ENCODE measurements around the gene KRTAP1-4.
A peak's percentile ranks its signal among the peaks of the same experiment; 100 is the strongest.

KRTAP1-4 gene

DNA sequence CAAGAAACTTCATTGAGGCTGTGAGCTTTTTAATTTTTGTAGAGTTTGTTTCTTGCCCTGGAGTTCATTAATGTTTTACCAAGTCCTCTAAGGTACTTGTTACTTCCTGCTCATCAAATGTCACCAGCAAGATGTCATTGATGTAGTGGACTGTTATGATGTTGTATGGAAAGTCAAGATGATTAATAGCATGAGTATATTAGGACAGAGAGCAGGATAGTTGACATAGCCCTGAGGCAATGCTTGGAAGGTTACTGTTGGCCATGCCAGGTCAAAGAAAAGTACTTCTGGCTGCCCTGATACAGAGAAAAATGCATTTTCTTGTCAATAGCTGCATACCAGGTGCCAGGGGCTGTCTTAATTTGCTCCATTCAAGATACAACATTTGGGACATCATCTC is 9.7 kb downstream of the KRTAP1-4 start:
- H3K27ac Mint-ChIP-seq, result no peak overlapping the region
- ATAC-seq, result no peak
- no peaks in the 10 kb centered on the region for H3K36me3 Mint-ChIP-seq
- H3K4me1 Mint-ChIP-seq, result no peaks in the 10 kb centered on the region
- H3K4me3 Mint-ChIP-seq, result no peak overlapping the region
- DNase-seq (ENCODE audit: low spot score in 2 of 2), result no peak
- H3K9me3 Mint-ChIP-seq, result no peaks in the 10 kb centered on the region

DNA sequence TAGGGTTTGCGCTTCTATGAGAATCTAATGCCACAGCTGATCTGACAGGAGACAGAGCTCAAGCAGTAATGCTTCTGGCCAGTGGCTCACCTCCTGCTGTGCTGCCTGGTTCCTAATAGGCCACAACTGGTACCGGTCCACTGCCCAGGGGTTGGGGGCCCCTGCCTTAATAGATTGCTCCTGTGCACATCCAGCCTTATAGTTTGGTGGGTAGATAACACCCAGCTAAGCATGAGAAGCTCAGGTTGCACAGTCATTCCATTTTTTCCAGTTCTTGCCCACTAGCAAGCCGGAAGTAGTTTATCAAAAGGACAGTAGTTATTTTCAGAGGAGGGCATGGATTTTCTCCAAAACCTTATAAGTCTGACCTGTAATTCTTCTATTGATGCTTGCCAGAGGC is 10.6 kb downstream of the KRTAP1-4 start:
- DNase-seq (ENCODE audit: low spot score in 2 of 2) (no peak), ATAC-seq (no peak)
- Mint-ChIP-seq H3K4me1 (no peaks in the 10 kb centered on the region), H3K27ac (no peak overlapping the region), H3K36me3 (no peaks in the 10 kb centered on the region), H3K4me3 (no peak overlapping the region), H3K9me3 (no peaks in the 10 kb centered on the region)

DNA sequence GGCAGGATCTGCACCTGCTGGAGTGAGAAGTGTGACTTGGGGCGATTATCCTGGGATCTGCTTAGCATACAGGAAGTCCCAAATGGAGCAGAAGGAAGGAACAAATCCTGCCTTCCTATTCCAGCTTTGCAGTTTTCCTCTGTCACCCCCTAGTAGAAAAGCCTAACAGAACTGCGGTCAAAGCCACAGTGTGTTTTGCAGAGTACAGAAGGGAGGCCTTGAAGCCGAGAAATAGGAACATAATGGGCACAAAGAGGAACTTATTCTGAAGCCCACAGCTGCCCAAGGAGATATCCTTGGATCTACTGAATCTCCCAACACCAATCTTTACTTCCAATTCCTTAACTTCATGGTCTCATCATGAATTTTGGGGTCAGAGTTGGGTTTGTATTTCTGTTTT is 11.5 kb downstream of the KRTAP1-4 start:
- H3K36me3 Mint-ChIP-seq, result no peaks in the 10 kb centered on the region
- no peaks in the 10 kb centered on the region for H3K4me1 Mint-ChIP-seq
- no peaks in the 10 kb centered on the region for H3K9me3 Mint-ChIP-seq
- ATAC-seq, result no peak
- DNase-seq (ENCODE audit: low spot score in 2 of 2), result no peak
- no peak overlapping the region for H3K27ac Mint-ChIP-seq
- no peak overlapping the region for H3K4me3 Mint-ChIP-seq

GRCh38 chr17:41016578-41017215 is 13.3 kb downstream of the KRTAP1-4 start:
- Mint-ChIP-seq H3K4me3 (no peak overlapping the region), H3K9me3 (no peaks in the 10 kb centered on the region), H3K4me1 (no peaks in the 10 kb centered on the region), H3K36me3 (no peaks in the 10 kb centered on the region), H3K27ac (no peak overlapping the region)
- DNase-seq (ENCODE audit: low spot score in 2 of 2) (no peak), ATAC-seq (no peak)

DNA sequence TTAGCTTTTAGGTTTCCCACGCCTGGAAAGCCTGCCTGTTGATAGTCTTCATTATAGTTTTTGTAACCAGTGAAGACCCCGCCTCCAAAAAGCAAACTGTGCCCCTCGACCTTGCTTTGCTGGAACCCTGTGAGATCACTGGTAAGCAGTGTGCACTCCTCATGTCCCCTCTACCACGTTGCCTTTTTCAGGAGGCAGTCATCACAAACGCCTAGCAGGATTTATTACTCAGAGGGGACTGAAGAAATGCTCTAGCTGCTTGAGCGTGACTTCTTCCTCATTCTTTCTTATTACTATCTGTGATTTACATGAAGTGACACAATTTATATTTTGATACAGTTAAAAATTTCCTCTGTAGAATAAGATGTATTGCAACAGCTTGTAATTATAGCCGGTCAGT is 14.5 kb downstream of the KRTAP1-4 start:
- ATAC-seq (no peak), DNase-seq (ENCODE audit: low spot score in 2 of 2) (no peak)
- no peaks in the 10 kb centered on the region for H3K4me1 Mint-ChIP-seq
- no peaks in the 10 kb centered on the region for H3K36me3 Mint-ChIP-seq
- H3K9me3 Mint-ChIP-seq, result no peaks in the 10 kb centered on the region
- no peak overlapping the region for H3K27ac Mint-ChIP-seq
- no peak overlapping the region for H3K4me3 Mint-ChIP-seq

DNA sequence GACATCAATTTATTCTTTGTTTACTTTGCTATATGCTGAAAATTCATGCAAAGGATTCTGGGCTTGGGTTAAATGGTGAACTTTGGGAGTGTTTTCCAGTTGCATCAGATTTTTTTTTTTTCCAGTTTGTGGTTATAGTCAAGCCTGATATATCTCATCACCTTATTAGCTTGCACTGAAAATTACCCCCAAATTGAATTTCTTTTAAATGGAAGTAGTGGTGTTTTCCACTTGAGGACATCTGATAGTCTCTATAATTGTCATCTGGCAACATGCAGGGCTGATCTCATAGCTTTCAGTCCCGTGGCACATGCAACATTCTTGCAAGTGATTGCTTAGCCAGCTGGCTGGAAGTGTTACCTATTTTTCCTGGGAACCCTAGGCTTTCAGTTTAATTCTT is 16.4 kb downstream of the KRTAP1-4 start:
- H3K4me3 Mint-ChIP-seq, result no peak overlapping the region
- ATAC-seq, result no peak

DNA sequence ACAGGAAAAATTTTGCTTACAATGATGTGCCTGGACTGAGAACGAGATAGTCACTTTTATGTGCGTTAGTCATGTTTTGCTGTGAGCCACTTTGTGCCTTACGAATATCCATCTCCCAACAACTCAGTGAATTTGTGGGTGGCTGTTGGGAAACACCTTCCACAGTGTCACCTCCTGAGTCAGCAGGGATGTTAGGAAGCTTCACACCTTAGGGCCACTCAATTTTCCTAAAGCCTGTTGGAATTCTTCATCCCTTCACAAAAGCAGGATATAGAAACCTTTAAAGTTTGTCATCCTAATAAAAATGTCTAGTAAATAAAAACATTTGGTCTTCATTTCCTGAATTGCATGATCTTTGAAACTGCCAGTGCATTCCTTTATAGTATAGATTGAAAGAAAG is 16.8 kb downstream of the KRTAP1-4 start:
- no peak for ATAC-seq
- Mint-ChIP-seq H3K36me3 (no peaks in the 10 kb centered on the region), H3K9me3 (no peaks in the 10 kb centered on the region), H3K4me3 (no peak overlapping the region), H3K27ac (no peak overlapping the region), H3K4me1 (no peaks in the 10 kb centered on the region)
- DNase-seq (ENCODE audit: low spot score in 2 of 2), result no peak

More for the DNA sequence above, 16.4 kb downstream of the KRTAP1-4 start:
- Mint-ChIP-seq H3K9me3 (no peaks in the 10 kb centered on the region), H3K4me1 (no peaks in the 10 kb centered on the region), H3K36me3 (no peaks in the 10 kb centered on the region), H3K27ac (no peak overlapping the region)
- DNase-seq (ENCODE audit: low spot score in 2 of 2), result no peak

DNA sequence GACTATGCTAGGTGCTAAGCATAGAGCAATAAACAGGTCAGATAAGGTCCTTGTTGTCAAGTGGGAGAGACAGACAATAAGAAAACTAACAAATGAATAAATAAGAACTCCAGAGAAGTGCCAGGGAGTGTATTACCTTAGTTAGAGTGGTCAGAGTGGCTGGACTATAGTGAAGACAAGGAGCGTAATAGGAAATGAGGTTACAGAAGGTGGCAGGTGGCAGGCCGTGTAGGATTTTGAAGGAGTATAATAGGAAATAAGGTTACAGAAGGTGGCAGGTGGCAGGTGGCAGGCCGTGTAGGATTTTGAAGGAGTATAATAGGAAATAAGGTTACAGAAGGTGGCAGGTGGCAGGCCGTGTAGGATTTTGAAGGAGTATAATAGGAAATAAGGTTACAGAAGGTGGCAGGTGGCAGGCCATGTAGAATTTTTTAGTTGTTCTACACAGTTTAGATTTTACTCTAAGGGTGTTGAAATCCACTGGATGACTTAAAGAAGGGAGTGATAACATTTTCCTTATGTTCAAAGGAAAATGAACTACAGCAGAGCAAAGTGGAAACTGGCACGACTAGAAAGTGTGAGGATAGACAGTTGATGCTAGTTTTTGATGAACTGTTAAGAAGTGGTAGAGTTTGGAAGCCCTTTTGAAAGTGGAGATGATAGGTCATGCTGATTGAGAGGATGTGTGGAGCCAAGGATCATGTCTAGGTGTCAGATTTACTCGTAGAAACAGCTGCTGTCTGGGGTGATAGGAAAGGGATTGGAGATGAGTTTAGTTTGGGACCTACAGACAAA is 17.5 kb downstream of the KRTAP1-4 start:
- Mint-ChIP-seq H3K4me3 (no peak overlapping the region), H3K4me1 (no peaks in the 10 kb centered on the region), H3K27ac (no peak overlapping the region), H3K9me3 (no peaks in the 10 kb centered on the region), H3K36me3 (no peaks in the 10 kb centered on the region)
- ATAC-seq (no peak), DNase-seq (ENCODE audit: low spot score in 2 of 2) (no peak)

- Mint-ChIP-seq H3K27ac (no peak overlapping the region), H3K9me3 (no peaks in the 10 kb centered on the region), H3K36me3 (no peaks in the 10 kb centered on the region), H3K4me1 (no peaks in the 10 kb centered on the region), H3K4me3 (no peak overlapping the region)
- ATAC-seq, result no peak
- DNase-seq (ENCODE audit: low spot score in 2 of 2), result no peak
These were observed 19.6 kb downstream of the KRTAP1-4 start for GRCh38 chr17:41010441-41010840.

GRCh38 chr17:41009936-41010335 is 20.1 kb downstream of the KRTAP1-4 start:
- DNase-seq (ENCODE audit: low spot score in 2 of 2), result no peak
- Mint-ChIP-seq H3K4me1 (no peaks in the 10 kb centered on the region), H3K4me3 (no peak overlapping the region), H3K36me3 (no peaks in the 10 kb centered on the region), H3K9me3 (no peaks in the 10 kb centered on the region), H3K27ac (no peak overlapping the region)
- no peak for ATAC-seq

DNA sequence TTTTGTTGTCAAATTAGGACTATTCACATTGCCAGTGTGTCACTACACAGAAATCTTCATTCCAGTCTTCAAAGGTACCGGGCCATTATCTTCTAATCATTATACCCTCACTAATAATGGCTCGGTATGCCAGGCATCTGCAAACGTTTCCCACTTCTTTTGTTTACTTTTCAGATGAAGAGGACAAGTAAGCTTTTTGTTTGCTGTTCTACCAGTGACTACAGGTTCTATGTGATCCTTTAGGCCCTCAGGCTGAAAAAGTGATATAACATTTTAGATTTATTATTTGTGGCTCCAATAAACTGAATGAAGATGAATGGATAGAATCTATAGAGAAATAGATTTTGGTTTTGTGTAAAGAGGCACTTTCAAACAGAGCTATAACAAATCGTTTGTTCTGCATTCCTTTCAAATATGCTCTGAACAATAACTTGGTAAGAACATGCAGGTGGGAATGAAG is 20.7 kb downstream of the KRTAP1-4 start:
- DNase-seq (ENCODE audit: low spot score in 2 of 2), result no peak

DNA sequence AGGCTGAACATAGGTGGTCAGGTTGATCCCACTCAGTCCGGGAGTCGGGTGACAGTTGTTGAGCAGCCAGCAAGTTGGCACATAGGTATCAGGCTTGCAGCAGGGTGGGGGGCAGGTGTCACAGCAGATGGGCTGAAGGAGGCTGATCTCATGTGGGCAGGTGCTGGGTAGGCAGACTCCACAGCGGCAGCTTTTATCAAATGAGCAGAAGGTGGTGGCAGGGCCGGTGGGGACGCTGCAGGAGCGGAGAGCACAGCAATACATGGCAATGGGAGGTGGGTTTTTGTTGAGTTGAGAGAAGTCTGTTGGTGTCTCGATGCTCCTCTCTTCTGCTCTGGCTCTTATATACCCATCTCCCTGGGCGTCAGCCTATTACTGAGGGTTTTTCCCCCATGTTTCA is 21.2 kb downstream of the KRTAP1-4 start, which contains the start of gene KRTAP3-1:
KRTAP3-1 (minus strand) TSS at position 318 of the 400 bp plus-strand sequence; CDS start at position 264, 54 bp downstream.
- no peaks in the 10 kb centered on the region for H3K9me3 Mint-ChIP-seq
- H3K27ac Mint-ChIP-seq, result no peak within 1 kb of the TSS
- no peak for DNase-seq (ENCODE audit: low spot score in 2 of 2)
- no peaks in the 10 kb centered on the region for H3K4me1 Mint-ChIP-seq
- no peaks in the 10 kb centered on the region for H3K36me3 Mint-ChIP-seq
- ATAC-seq, result peak; percentile 26
- no peak within 1 kb of the TSS for H3K4me3 Mint-ChIP-seq

More for the DNA sequence above, 20.7 kb downstream of the KRTAP1-4 start:
- no peak overlapping the region for H3K4me3 Mint-ChIP-seq
- no peaks in the 10 kb centered on the region for H3K9me3 Mint-ChIP-seq
- no peaks in the 10 kb centered on the region for H3K4me1 Mint-ChIP-seq
- no peak for ATAC-seq
- no peak overlapping the region for H3K27ac Mint-ChIP-seq
- H3K36me3 Mint-ChIP-seq, result no peaks in the 10 kb centered on the region

DNA sequence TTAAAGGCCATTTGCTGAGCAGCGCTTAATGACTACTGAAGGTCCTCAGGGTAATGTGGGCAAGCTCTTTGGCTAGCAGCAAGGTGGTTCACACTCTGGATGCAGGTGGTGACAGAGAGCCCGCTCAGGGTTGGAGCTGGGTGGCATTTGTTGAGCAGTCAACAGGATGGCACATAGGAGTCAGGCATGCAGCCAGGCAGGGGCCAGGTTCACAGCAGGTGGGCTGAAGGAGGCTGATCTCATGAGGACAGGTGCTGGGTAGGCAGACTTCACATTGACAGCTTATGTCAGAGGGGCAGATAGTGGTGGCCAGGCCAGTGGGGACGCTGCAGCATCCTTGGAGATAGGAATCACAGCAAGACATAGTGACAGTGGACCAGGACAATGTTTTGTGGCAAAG is 25.6 kb downstream of the KRTAP1-4 start:
- DNase-seq (ENCODE audit: low spot score in 2 of 2) (no peak), ATAC-seq (no peak)
- H3K4me3 Mint-ChIP-seq, result no peak overlapping the region
- no peaks in the 10 kb centered on the region for H3K9me3 Mint-ChIP-seq
- H3K36me3 Mint-ChIP-seq, result no peaks in the 10 kb centered on the region
- no peaks in the 10 kb centered on the region for H3K4me1 Mint-ChIP-seq
- H3K27ac Mint-ChIP-seq, result no peak overlapping the region

- no peak for DNase-seq (ENCODE audit: low spot score in 2 of 2)
- no peak for ATAC-seq
- H3K4me1 Mint-ChIP-seq, result no peaks in the 10 kb centered on the region
- no peak overlapping the region for H3K27ac Mint-ChIP-seq
- no peaks in the 10 kb centered on the region for H3K36me3 Mint-ChIP-seq
- H3K4me3 Mint-ChIP-seq, result no peak overlapping the region
- no peaks in the 10 kb centered on the region for H3K9me3 Mint-ChIP-seq
These were observed 26.1 kb downstream of the KRTAP1-4 start for GRCh38 chr17:41003926-41004325.

DNA sequence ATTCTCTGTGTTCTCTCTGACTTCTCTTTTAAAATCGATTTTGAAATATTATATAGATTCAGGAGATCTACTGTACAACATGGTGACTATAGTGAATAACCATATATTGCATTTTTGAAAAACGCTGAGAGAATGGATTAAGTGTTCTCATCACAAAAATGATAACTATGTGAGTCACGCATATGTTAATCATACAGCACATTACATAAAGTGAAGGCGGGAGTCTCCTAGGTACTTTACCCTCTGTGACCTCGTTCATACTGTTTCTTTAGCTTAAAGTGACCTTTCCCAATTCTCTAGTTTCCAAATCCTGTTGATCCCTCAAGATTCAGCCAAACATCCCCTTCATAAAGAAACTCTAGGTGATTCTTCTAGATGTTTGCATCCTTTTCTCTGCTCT is 27.2 kb downstream of the KRTAP1-4 start:
- Mint-ChIP-seq H3K27ac (no peak overlapping the region), H3K4me3 (no peak overlapping the region), H3K36me3 (no peaks in the 10 kb centered on the region), H3K9me3 (no peaks in the 10 kb centered on the region), H3K4me1 (no peaks in the 10 kb centered on the region)
- DNase-seq (ENCODE audit: low spot score in 2 of 2) (no peak), ATAC-seq (no peak)

DNA sequence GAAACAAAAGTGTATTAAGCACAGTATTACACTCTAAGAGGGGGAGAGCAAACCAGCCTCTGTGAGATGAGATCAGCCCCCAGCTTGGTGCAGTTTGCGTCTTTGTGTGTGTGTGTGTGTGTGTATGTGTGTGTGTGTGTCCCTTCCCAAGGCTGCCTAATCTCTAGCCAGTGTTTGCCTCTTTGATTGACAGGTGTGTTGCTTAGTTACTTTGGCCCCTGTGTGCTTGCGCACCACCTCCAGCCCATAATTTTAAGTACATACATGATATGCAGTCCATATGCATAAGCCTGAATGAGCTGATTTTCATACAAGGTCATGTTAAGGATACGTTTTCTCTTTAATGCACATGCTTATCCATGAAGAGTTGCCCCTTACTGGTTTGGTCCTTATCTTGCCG is 28.2 kb downstream of the KRTAP1-4 start:
- DNase-seq (ENCODE audit: low spot score in 2 of 2) (no peak), ATAC-seq (no peak)
- Mint-ChIP-seq H3K9me3 (no peaks in the 10 kb centered on the region), H3K4me1 (no peaks in the 10 kb centered on the region), H3K36me3 (no peaks in the 10 kb centered on the region), H3K27ac (no peak overlapping the region), H3K4me3 (no peak overlapping the region)
